Measurements from ENCODE around the gene RPS3.

Gene RPS3

DNA sequence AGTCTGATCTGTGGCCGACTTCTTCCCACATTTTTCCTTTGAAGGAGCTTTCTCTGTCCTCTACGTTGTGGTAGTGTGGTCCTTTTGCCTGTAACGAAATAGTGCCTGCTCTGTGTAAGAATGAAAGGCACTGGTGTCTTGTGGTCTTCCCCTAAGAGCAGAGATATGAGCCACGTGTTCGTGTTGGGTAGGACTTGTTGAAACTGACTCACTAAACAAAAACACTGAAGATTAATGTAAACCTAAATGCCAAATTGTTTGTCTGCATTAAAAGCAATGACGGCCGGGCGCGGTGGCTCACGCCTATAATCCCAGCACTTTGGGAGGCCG is 10.1 kb upstream of the RPS3 start:
- no peak overlapping the region for H3K4me3 ChIP-seq (replicated peaks; ENCODE audit: low read depth, low read length)
- no peak for DNase-seq (ENCODE audit: low read depth)
- TF ChIP-seq, protein P1, sequence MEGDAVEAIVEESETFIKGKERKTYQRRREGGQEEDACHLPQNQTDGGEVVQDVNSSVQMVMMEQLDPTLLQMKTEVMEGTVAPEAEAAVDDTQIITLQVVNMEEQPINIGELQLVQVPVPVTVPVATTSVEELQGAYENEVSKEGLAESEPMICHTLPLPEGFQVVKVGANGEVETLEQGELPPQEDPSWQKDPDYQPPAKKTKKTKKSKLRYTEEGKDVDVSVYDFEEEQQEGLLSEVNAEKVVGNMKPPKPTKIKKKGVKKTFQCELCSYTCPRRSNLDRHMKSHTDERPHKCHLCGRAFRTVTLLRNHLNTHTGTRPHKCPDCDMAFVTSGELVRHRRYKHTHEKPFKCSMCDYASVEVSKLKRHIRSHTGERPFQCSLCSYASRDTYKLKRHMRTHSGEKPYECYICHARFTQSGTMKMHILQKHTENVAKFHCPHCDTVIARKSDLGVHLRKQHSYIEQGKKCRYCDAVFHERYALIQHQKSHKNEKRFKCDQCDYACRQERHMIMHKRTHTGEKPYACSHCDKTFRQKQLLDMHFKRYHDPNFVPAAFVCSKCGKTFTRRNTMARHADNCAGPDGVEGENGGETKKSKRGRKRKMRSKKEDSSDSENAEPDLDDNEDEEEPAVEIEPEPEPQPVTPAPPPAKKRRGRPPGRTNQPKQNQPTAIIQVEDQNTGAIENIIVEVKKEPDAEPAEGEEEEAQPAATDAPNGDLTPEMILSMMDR (IDR thresholded peaks at IDR 0.05; ENCODE audit: low read length, missing control alignments), result no peak

DNA sequence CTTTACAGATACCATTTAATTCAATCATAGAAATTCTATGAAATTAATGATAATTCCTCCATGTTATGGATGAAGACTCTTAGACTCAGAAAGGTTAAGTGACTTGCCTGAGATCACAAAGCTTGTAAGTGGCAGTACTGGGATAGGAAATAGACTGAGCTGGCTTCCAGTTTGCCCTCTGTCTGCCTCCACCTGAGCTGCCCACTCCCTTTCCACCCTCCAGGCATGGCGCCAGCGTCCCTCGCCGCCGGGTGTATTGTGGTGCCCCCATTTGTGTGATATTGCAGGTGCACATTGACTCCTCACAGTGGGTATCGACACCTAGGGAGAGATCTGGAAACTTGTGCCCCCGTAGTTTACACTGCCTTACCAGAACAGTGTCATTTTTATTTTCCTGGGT is 9.4 kb upstream of the RPS3 start:
- no peak overlapping the region for H3K4me3 ChIP-seq (replicated peaks; ENCODE audit: low read depth, low read length)
- no peak for DNase-seq (ENCODE audit: low read depth)
- TF ChIP-seq, protein P1 (IDR thresholded peaks at IDR 0.05; ENCODE audit: low read length, missing control alignments), result no peak

DNA sequence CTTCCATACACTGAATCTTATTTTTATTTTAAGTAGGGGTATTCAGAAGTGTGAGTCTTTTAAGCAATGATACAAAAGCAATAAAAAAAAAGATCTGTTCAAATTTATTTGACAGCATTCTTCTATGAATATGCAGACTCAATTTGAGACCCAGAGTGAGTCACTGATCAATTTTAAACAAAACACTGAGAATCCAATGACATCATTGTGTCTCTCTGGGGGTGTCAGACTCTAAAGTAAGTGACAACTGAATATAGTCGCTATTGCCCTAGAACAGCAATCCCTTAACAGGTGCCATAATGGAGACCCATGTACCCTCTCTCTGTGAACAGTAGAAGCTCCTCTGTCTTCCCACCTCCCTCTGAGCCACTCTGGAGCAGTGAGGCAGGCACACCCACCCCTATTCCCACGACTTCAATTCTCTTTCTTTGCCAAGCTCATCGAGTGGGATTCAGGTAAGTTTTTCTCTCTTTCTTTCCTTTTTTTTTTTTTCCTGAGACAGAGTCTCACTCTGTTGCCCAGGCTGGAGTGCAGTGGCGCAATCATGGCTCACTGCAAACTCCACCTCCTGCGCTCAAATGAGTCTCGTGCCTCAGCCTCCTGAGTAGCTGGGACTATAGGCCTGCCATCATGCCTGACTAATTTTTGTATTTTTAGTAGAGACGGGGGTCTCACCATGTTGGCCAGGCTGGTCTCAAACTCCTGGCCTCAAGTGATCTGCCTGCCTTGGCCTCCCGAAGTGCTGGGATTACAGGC is 5.1 kb upstream of the RPS3 start:
- no peak overlapping the region for H3K4me3 ChIP-seq (replicated peaks; ENCODE audit: low read depth, low read length)
- no peak for DNase-seq (ENCODE audit: low read depth)
- TF ChIP-seq, protein P1 (IDR thresholded peaks at IDR 0.05; ENCODE audit: low read length, missing control alignments), result no peak

DNA sequence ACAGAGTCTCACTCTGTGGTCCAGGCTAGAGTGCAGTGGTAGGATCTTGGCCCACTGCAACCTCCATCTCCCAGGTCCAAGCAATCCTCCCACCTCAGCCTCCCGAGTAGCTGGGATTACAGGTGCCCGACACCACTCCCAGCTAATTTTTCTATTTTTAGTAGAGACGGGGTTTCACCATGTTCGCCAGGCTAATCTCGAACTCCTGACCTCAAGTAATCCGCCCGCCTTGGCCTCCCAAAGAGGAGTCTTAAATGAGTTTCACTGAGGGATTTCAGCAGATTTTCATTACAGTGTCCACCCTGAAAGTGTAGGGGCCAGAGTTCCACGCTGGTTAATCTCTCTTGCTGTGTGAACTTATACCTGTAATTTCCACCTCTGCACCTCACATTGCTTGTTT is 412 bp upstream of the RPS3 start:
- no peak overlapping the region for H3K4me3 ChIP-seq (replicated peaks; ENCODE audit: low read depth, low read length)
- TF ChIP-seq, protein P1 (IDR thresholded peaks at IDR 0.05; ENCODE audit: low read length, missing control alignments), result no peak
- DNase-seq (ENCODE audit: low read depth), result no peak

DNA sequence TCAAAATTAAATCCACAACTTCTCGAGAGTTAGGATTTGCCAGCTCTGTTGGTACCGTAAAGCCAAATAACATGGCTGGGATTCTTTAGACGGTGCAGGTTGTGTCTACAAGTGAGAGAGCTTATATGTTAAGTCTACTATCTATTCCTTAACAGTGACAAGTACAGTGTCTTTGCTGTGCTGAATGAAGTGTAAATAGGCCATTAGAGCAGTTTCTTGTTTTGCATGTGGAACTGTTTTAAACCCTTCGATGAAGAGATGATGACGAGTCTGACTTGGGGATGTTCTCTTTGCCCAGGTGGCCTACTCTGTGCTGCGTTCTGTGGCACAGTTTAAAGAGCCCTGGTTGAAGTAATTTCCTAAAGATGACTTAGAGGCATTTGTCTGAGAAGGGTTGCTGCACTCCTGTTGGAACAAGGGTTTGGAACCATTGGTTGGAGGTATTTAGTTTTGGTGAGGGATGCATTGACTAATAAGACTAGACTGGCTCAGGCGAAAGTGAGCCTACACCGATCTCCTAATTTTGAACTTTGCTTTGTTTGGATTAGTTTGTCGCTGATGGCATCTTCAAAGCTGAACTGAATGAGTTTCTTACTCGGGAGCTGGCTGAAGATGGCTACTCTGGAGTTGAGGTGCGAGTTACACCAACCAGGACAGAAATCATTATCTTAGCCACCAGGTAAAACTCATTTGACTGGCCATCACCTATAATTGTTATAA is 988 bp downstream of the RPS3 start:
- DNase-seq (ENCODE audit: low read depth), result no peak
- TF ChIP-seq, protein P1 (IDR thresholded peaks at IDR 0.05; ENCODE audit: low read length, missing control alignments), result no peak

DNA sequence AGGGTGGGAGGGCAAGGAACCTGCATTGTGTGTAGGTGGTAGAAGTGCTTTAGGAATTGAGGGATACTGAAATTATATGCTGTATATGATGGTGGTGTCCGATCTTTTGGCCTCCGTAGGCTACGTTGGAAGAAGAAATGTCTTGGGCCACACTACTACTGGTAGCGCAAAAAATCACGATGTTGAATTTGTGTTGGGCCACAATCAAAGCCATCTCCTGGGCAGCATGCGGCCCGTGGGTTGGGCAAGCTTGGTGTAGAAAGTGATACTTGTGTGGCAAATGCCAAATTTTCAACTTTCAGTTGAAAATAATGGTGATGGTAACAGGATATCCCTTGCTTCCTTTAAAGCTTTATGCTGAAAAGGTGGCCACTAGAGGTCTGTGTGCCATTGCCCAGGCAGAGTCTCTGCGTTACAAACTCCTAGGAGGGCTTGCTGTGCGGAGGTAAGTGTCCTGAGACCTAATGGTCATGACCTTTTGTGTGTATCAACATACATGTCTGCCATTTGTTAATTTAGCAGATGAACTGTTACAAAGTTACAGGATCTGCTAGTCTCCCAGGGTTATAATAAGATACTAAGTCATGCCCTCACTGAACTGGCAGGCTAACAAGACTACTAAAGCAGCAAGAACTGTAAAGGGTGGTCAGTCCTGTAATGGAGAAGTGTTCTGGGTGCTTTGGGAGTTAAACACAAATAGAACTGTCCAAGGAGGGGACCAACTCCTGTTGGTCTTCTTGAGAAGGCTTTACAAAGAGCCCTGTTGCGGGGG is 2.9 kb downstream of the RPS3 start:
- TF ChIP-seq, protein P1 (IDR thresholded peaks at IDR 0.05; ENCODE audit: low read length, missing control alignments), result peak; percentile 0
- no peak for DNase-seq (ENCODE audit: low read depth)
- peak overlapping the region; percentile 8 for H3K4me3 ChIP-seq (replicated peaks; ENCODE audit: low read depth, low read length)

More for the DNA sequence above, 988 bp downstream of the RPS3 start:
- H3K4me3 ChIP-seq (replicated peaks; ENCODE audit: low read depth, low read length), result peak overlapping the region; percentile 85

Data from fibroblast of pulmonary artery (primary cell).